Brain pericyte (primary cell): ENCODE results near the gene FLT1.

Experiments
- DNase-seq: peaks from one replicate; pipeline ENCODE4 v3.0.0-alpha.2; 2012; ENCODE audit warnings: low read depth, low spot score

Gene FLT1

DNA sequence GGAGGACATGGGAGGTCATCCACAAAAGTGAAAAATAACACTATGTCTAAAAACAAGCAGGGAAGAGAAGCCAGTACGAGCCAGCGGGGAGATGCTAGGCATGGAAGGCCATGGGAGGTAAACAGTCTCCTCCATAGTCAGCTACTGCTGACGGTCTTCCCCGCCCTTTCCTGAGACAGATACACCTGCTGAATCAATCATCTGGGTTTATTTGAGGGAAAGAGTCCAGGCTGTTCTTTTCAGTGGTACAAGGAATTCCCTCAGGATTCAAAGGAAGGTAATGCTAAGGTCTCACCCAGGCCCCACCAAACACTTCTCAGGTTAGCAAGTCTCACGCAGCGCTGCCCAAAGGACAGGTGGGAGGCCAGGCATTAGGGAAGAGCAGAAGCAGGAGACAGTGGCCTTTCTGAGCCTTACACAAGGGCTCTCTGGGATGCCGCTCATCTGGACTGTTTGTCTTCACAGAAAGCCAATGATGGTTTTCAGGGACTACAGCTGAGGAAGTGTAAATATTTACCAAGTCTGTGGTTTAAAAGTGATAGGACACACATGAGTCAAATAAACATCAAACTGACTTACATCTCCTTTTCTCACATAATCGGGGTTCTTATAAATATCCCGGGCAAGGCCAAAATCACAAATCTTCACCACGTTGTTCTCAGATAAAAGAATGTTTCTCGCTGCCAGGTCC lies 173.9 kb downstream of the FLT1 start:
- no peak for DNase-seq

GRCh38 chr13:28320209-28320608 lies 174.7 kb downstream of the FLT1 start:
- no peak for DNase-seq

- DNase-seq, result no peak
These were observed 175.4 kb downstream of the FLT1 start for GRCh38 chr13:28319528-28319927.

DNA sequence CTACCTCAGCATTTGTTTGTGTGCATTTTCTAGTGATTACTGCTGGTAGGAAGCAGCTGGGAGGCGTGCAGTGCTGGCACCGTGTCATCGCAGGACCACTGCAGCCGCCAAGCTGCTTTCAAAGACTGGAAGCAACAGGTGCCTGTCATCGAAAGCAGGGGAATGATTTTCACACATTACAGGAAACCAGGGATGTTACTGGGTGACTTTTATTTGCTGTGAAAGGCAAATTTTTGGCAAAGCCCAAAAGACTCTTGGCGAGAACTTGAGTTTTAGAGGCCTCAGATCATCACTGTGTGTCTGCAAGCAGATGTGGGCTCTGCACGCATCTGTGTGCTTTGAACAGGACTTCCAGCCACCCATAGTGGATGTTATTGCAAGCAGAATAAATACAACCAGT lies 176.4 kb downstream of the FLT1 start:
- DNase-seq, result no peak

DNA sequence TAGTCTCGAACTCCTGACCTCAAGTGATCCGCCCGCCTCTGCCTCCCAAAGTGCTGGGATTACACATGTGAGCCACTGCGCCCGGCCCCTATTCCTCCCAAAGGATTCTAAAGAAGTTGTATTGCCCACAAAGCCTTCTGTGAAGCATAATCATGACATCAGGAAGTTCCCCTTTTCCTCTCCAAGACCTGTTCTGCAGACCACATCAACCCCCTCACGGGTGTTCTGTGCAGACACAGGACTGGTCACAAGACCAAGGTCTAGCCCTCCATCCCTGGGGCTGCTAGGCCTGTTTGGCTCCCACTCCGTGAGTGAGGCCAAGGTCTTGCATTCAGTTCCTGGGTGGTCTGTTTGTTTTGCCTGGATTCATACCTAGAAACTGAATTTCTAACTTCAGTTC lies 178.1 kb downstream of the FLT1 start:
- no peak for DNase-seq

- DNase-seq, result no peak
These were observed 178.8 kb downstream of the FLT1 start for GRCh38 chr13:28316129-28316528.

DNA sequence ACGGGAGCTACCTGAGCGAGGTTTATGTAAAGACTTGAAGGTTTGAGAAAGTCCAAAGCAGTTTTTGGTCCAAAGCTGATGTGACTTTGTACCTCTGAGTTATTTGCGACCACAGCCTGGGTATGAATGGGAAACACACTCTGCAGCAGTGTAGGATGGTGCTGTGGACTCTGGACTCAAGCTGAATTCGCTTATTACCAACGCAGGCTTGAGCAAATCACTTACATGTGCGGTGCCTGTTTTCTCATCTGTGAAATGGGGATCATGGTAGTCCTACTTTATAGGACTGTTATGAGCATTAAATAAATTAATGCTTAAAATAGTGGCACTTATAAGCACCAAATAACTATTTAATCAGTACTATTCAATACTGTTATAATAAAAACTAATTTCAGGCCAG lies 180.0 kb downstream of the FLT1 start:
- DNase-seq, result no peak

- DNase-seq, result no peak
These were observed 181.3 kb downstream of the FLT1 start for GRCh38 chr13:28313579-28313978.

GRCh38 chr13:28306325-28306724 lies 188.6 kb downstream of the FLT1 start:
- no peak for DNase-seq

DNA sequence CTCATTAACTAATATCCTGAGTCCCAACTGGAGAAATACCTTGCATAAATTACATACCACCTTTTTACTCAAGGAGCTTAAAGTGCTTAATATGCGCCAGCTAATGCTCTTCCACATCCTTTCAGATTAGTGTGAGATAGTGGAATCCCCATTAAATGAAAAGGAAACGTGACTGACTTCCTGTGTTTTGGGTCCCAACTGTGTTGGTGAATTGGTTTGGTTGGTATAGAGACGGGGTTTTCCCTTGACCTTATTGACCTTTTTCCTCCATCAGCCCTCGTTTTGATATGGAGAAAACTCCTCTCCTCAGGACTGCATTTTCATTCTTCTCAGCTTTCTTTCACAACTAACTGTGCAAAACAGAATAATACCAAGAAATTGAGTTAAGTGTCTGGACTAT lies 193.1 kb downstream of the FLT1 start:
- DNase-seq, result no peak

DNA sequence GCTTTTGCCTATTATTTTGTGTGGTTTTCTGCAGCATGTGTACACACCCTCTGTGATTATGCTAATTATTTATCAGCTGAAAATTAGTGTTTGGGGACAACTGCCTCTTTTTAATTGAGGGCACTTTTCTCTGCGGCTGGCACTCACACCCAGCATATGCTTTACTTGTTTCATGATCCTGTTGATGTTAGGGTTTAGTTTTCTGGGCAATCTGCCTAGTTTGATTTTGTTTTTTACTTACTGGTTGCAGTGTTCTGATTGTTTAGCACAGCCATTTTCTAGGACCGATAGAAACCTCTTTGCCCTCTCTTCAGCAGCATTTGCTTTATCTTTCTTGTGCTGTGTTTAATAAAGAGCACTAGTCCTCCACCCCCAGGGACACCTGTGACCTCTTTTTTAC lies 195.0 kb downstream of the FLT1 start:
- DNase-seq, result no peak

DNA sequence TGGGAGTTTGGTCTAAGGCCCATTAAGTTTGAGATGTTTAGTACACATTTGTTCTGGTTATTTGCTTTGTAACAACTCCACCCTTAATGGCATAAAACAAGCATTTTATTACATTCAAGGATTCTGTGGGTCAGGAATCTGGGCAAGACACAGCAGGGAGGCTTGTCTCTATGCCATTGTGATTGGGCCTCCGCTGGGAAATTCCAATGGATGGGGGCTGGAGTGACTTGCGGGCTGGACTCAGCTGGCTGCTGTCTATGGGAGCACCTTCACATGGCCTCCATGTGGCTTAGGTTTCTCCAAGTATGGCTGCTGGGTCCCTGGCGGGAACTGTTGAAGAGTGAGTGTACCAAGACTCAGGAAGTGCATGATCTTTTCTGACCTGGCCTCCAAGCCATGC lies 197.6 kb downstream of the FLT1 start:
- DNase-seq, result peak; percentile 5

GRCh38 chr13:28286263-28286662 lies 208.7 kb downstream of the FLT1 start:
- DNase-seq, result no peak

GRCh38 chr13:28283600-28283999 lies 211.3 kb downstream of the FLT1 start:
- no peak for DNase-seq

DNA sequence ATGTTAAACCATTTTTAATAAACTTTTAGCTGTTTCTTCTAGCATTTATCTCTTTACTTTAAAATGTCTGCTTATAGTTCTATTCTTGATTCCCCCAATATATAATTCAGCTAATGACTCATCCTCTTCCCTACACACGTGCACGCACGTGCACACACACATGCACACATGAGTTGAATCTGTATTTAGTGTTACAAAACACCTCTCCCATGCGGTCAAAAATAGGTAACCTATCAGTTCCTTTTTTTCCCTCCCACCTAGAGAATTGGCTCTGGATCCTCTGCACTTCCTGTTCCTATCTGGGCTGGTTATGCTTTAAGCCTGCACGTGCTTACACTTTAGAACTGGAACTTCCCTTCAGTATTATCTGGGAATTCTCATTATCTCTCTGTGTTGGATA lies 212.5 kb downstream of the FLT1 start:
- DNase-seq, result no peak

DNA sequence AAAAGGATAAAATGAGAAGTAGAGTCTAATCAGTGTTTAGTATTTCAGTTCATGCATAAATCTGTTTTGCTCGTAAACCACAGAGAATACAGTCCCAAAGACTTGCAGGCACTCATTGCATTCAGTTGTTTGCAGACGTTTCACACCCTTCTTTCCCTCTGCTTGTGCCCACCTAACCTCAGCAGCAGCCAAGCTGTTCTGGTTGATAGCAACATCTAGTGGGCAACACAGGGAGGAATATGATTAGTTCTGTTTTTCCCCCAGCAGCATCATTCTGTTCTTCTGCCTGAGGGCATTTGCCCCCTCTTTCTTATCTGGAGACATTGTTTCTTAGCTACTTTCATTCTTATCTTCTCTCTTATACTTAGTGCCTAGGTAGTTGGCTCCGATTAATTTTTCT lies 221.0 kb downstream of the FLT1 start:
- no peak for DNase-seq

DNA sequence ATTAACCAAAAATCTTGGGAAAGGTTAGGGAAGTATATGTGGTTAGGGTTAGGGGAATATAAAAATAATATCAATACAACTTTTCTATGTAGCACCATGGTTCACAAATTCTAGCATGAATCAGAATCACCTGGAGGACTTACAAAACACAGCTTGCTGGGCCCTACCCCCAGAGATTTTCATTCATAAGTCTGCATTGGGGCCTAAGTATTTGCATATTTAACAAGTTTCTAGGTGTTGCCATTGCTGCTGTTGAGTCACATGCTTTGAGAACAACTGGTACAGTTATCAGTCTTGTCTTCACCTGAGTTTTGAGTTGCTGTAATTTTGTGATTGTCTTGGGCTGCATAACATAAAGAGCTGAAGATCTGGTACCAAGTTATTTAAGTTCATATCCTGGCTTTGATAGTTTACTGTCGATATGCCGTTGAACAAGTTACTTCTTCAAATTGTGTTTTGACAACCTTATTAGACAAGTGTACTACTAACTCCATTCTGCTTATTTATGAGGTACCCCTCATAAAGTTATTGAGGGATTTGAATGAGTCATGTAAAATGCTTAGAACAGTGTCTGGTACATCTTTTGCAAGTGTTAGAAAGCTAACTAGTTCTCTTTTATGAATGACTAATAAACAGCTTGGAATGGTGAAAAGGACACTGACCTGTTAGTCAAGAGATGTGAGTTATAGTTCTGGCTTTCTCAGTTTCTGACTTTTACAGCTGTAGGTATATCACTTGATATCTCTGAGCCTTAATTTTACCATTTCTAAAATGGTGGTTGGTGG lies 223.7 kb downstream of the FLT1 start:
- DNase-seq, result no peak

DNA sequence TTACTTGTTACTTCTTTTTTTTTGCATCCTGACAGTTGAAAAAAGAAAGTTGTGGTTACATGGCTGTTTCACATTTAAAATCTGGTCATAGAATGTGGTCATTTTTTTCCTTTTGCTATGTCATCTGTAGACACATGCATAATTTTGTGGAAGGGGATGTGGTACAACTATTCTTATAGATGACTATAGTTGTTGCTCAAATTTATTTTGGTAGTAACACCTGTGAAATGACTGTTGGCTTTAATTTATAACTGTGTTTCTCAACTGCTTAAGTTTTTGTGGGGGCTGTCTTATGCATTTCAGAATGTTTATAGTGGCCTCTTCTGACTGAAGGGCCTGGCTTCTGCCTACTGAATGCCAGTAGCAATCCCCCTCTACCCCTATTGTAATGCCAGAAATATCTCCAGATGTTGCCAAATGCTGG lies 226.1 kb downstream of the FLT1 start:
- no peak for DNase-seq

GRCh38 chr13:28267497-28267896 lies 227.4 kb downstream of the FLT1 start:
- DNase-seq, result no peak

DNA sequence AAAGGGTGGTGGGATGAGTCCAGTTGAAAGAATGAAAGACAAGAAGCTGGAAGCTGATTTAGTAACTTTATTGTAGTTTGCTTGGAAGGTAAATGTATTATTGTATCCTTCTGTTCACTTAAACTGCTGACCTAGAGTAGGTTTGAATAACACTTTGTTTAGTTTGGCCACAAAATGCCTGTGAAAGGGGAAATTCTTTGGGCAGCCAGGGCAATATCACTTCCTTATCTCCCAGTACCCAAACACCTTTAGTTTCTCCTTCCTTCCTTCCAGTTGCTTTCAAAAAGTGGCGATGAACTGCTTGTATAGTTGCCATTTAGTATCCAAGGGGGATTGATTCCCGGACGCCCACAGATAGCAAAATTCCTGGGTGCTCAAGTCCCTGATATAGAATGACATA lies 236.5 kb downstream of the FLT1 start:
- DNase-seq, result no peak

- no peak for DNase-seq
These were observed 237.6 kb downstream of the FLT1 start for GRCh38 chr13:28257305-28257704.

- no peak for DNase-seq
These were observed 242.4 kb downstream of the FLT1 start for GRCh38 chr13:28252547-28252946.

DNA sequence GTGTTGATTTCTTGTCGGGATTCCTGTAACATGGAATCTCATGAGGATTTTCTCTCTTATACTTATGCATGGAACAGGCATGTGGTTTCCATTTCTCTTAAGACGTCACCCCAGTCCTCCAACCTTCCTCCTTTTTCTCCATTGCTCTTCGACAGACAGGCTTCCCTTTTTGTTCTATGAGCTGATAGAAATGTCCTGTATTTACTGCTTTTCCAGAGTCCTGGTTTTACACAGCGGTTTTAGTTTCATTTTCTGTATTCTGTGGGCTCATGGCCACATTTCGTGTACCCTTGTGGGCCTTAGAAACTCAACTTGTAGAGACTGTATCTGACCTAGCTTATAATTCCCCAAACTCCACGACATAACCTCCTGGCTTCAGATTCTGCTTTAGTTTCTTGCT lies 243.5 kb downstream of the FLT1 start:
- DNase-seq, result no peak
